Activated naive CD8-positive, alpha-beta T cell treated with anti-CD3 and anti-CD28 coated beads, Interleukin-2, amount 50 U/mL, for 24 hours (primary cell): Measurements from ENCODE around the gene SOX30.

Experiments
- ATAC-seq: fragments of 150-1000 bp; cut with Tn5 transposase; one replicate; pipeline ENCODE4 v1.10.0; 2021
- DNase-seq: peaks from one replicate; pipeline ENCODE4 v3.0.0; 2021
- H3K27ac Mint-ChIP-seq: one replicate; pipeline ENCODE4 v1.8.0; 2021; ENCODE audit warnings: mild to moderate bottlenecking, mixed read lengths
- H3K27me3 Mint-ChIP-seq: one replicate; pipeline ENCODE4 v1.8.0; 2021; ENCODE audit warnings: mixed read lengths
- H3K36me3 Mint-ChIP-seq: one replicate; pipeline ENCODE4 v1.8.0; 2021; ENCODE audit warnings: low read depth, mixed read lengths
- H3K4me1 Mint-ChIP-seq: one replicate; pipeline ENCODE4 v1.8.0; 2021; ENCODE audit warnings: mixed read lengths
- H3K4me3 Mint-ChIP-seq: one replicate; pipeline ENCODE4 v1.8.0; 2021; ENCODE audit warnings: mild to moderate bottlenecking, moderate library complexity, mixed read lengths
- H3K9me3 Mint-ChIP-seq: one replicate; pipeline ENCODE4 v1.8.0; 2021; ENCODE audit warnings: mixed read lengths

The SOX30 gene

DNA sequence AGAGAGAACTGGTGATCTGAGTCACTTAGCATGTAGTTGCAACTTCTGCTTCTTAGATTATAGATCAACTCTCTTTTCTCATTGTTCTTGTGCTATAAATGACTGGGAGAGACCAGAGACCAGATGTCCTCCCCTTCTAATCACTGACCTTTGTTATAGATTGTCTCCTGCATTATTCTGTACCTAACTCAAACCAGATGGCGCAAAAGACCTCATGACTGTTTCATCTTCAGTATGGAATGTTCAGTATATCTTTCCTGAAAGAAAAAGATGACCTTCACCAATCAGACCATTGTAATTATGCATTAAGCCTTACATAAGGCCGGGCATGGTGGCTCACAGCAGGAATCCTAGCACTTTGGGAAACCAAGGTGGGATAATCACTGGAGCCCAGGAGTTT, 46.2 kb downstream of the SOX30 start:
- no peak overlapping the region for H3K27ac Mint-ChIP-seq
- peaks cover 3% of the 10 kb centered on the region for H3K27me3 Mint-ChIP-seq
- ATAC-seq (no peak), DNase-seq (no peak)
- H3K4me3 Mint-ChIP-seq: no peak overlapping the region
- peaks cover 4% of the 10 kb centered on the region for H3K9me3 Mint-ChIP-seq
- no peaks in the 10 kb centered on the region for H3K36me3 Mint-ChIP-seq
- peaks cover 79% of the 10 kb centered on the region for H3K4me1 Mint-ChIP-seq

DNA sequence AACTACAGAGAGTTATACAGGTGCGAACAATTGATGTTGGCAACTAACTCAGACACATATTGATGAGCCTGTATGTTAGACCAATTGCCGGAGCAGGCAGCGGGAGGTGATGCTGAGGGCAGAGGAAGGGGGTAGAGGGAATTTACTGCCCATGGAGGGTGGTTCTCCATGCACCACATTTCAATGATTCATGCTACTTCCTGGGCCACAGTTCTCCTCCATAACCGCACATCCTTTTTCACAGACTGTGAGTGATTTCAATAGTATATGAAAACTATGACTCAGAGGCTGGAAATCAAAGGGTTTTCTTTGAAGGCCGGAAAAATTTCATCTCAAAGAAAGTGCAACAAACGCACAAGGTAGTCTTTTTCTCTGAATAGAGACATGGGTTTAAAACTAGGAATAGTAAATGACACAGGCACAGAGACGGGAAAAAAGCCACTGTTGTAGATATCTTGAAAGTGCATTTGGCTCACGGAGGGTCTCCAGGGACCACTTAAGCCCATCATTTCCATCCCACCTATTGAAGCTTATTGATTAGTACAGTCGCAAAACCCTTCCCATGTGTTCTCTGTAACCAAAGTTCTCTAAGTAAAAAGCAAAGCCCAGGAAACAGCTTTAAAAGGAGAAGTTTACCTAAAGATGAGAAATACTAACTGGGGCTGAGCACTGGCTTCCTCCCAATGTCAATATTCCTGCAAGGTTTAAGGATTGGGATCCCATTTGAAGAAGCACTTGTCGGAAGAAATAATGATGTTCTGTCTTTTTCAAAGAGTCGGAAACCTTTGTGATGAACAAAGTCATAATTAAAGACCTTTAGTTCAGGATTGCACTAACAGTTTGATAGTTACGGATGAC, 48.7 kb downstream of the SOX30 start:
- ATAC-seq: peak; percentile 57

GRCh38 chr5:157602505-157602904, 49.7 kb downstream of the SOX30 start:
- ATAC-seq (peak; percentile 67), DNase-seq (peak; percentile 44)
- Mint-ChIP-seq H3K4me3 (peak overlapping the region; percentile 9), H3K4me1 (peaks cover 90% of the 10 kb centered on the region), H3K27me3 (no peaks in the 10 kb centered on the region), H3K27ac (peak overlapping the region; percentile 90), H3K36me3 (no peaks in the 10 kb centered on the region), H3K9me3 (peaks cover 13% of the 10 kb centered on the region)

More for the DNA sequence above, 48.7 kb downstream of the SOX30 start:
- Mint-ChIP-seq H3K27me3 (peaks cover 3% of the 10 kb centered on the region), H3K9me3 (peaks cover 11% of the 10 kb centered on the region), H3K4me3 (peak overlapping the region; percentile 39), H3K36me3 (no peaks in the 10 kb centered on the region), H3K27ac (peak overlapping the region; percentile 90), H3K4me1 (peaks cover 90% of the 10 kb centered on the region)
- peak; percentile 49 for DNase-seq

DNA sequence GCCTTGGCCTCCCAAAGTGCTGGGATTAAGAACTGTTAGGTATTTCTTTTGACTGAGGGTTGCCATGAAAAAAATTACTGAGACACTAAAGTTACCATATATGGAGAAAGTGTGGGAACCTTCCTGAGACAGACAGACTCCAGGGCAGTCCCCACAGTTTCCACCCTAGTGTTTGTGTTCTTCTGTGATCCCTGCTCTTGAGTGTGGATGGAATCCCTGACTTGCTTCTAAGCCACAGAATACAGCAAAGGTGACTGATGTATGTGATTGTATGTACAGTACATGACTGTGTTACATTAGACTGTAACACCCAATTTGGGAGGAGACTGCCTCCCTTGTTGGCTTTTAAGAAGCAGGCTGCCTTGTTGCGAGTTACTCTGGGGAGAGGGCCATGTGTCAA, 52.0 kb downstream of the SOX30 start:
- Mint-ChIP-seq H3K4me1 (peaks cover 95% of the 10 kb centered on the region), H3K27ac (peak overlapping the region; percentile 80), H3K9me3 (peaks cover 20% of the 10 kb centered on the region), H3K4me3 (no peak overlapping the region), H3K27me3 (no peaks in the 10 kb centered on the region), H3K36me3 (peaks cover 6% of the 10 kb centered on the region)
- ATAC-seq (peak; percentile 25), DNase-seq (no peak)

DNA sequence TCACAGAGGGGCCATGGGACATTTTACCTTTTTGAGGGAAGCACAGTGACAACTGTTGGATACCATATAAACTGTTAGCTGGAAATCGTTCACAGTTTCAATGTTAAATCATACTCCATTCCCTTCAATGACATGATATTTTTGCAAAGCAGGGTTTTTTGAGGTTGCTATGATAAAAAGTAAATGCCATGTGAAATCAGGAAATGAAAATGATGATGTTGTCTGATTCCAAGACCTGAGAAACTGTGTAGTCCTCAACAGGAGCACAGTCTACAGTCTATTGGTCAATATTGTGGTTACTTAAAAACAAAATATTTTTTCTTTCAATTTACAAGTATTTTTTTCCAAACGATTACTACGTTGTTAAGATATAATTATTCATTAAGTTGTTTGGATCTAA, 52.7 kb downstream of the SOX30 start:
- H3K27me3 Mint-ChIP-seq: no peaks in the 10 kb centered on the region
- H3K9me3 Mint-ChIP-seq: peaks cover 20% of the 10 kb centered on the region
- H3K27ac Mint-ChIP-seq: peak overlapping the region; percentile 86
- peaks cover 98% of the 10 kb centered on the region for H3K4me1 Mint-ChIP-seq
- ATAC-seq: no peak
- peaks cover 6% of the 10 kb centered on the region for H3K36me3 Mint-ChIP-seq
- no peak for DNase-seq
- peak overlapping the region; percentile 17 for H3K4me3 Mint-ChIP-seq

DNA sequence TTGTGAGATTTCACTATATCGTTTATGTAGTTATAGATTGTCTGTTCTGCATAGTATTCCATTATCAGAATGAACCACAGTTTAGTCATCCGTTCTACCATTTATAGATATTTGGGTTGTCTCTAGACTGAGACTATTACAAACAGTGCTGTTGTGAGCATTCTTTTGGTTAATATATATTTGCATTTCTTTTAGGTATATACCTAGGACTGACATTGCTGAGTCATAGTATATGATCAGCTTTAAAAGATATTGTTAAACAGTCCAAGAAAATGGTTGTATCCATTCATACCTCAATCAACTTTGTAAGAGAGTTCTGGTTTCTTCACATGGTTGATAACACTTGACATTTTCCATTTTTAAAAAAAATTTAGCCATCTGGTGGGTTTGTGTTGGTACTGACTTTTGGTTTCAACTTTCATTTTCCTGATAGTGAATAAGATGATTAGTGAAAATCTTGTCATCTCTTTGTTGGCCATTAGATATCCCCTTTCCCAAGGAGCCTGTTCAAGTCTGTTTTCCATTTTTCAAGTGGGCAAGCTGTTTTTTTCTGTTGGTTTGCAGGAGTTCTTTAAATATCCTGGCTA, 53.8 kb downstream of the SOX30 start:
- H3K4me3 Mint-ChIP-seq: peak overlapping the region; percentile 38
- ATAC-seq (no peak), DNase-seq (no peak)
- peaks cover 2% of the 10 kb centered on the region for H3K27me3 Mint-ChIP-seq
- H3K4me1 Mint-ChIP-seq: peaks cover 98% of the 10 kb centered on the region
- H3K36me3 Mint-ChIP-seq: peaks cover 6% of the 10 kb centered on the region
- H3K9me3 Mint-ChIP-seq: peaks cover 20% of the 10 kb centered on the region
- peak overlapping the region; percentile 86 for H3K27ac Mint-ChIP-seq

- Mint-ChIP-seq H3K9me3 (peaks cover 20% of the 10 kb centered on the region), H3K4me1 (peaks cover 98% of the 10 kb centered on the region), H3K27me3 (peaks cover 4% of the 10 kb centered on the region), H3K4me3 (no peak overlapping the region), H3K36me3 (peaks cover 6% of the 10 kb centered on the region), H3K27ac (peak overlapping the region; percentile 77)
- DNase-seq: no peak
- no peak for ATAC-seq
Observed at GRCh38 chr5:157597277-157597676, 55.0 kb downstream of the SOX30 start.

DNA sequence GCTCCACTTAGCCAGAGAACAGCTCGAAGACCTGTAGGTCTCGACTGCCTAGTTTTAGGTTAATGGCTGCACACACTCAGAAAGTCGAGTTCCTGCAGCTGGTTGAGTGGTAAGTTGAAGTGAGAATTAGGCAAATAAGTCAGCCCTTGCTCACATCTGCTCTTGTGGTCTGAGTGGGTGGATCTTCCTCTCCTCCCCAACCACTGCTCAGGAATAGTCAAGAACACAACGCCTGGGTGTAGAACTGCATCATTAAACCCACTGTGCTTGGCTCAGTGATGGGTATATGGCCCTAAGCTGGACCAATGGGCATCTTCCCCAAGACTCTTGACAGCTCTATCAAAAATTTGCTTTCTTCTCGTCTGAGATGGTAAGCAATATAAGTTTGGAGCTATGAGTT, 55.8 kb downstream of the SOX30 start:
- Mint-ChIP-seq H3K4me3 (no peak overlapping the region), H3K36me3 (peaks cover 10% of the 10 kb centered on the region), H3K27ac (peak overlapping the region; percentile 77), H3K27me3 (peaks cover 11% of the 10 kb centered on the region), H3K4me1 (peaks cover 98% of the 10 kb centered on the region), H3K9me3 (peaks cover 26% of the 10 kb centered on the region)
- peak; percentile 46 for DNase-seq
- ATAC-seq: peak; percentile 78

- DNase-seq (no peak), ATAC-seq (no peak)
- peak overlapping the region; percentile 49 for H3K27ac Mint-ChIP-seq
- peaks cover 11% of the 10 kb centered on the region for H3K27me3 Mint-ChIP-seq
- H3K4me3 Mint-ChIP-seq: peak overlapping the region; percentile 3
- peaks cover 83% of the 10 kb centered on the region for H3K4me1 Mint-ChIP-seq
- peaks cover 10% of the 10 kb centered on the region for H3K36me3 Mint-ChIP-seq
- peaks cover 26% of the 10 kb centered on the region for H3K9me3 Mint-ChIP-seq
Observed at GRCh38 chr5:157594675-157595459, 57.4 kb downstream of the SOX30 start.

DNA sequence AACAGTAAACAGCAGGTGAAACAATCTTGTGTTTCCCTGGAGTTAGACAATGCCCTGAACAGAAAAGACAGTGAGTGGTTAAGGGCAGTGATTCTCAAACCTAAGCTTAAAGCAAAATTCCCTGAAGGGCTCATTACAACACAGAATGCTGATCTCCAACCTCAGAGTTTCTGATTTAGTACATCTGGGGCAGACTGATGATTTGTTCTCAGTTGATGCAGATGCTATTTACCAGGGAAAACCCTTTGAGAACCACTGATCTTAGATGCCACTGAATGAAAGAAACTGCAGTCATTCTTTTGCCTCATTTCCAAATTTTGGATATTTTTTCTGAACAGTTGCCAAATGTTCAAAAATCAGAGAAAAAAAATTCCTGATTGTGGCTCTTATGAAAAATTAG, 58.0 kb downstream of the SOX30 start:
- H3K4me1 Mint-ChIP-seq: peaks cover 77% of the 10 kb centered on the region
- H3K27me3 Mint-ChIP-seq: peaks cover 11% of the 10 kb centered on the region
- peaks cover 24% of the 10 kb centered on the region for H3K9me3 Mint-ChIP-seq
- DNase-seq (no peak), ATAC-seq (peak; percentile 72)
- peak overlapping the region; percentile 25 for H3K4me3 Mint-ChIP-seq
- peak overlapping the region; percentile 49 for H3K27ac Mint-ChIP-seq
- peaks cover 10% of the 10 kb centered on the region for H3K36me3 Mint-ChIP-seq

- H3K9me3 Mint-ChIP-seq: peaks cover 15% of the 10 kb centered on the region
- peak overlapping the region; percentile 24 for H3K4me3 Mint-ChIP-seq
- H3K27me3 Mint-ChIP-seq: peaks cover 11% of the 10 kb centered on the region
- H3K27ac Mint-ChIP-seq: peak overlapping the region; percentile 77
- no peak for DNase-seq
- peaks cover 10% of the 10 kb centered on the region for H3K36me3 Mint-ChIP-seq
- ATAC-seq: no peak
- peaks cover 67% of the 10 kb centered on the region for H3K4me1 Mint-ChIP-seq
Observed at GRCh38 chr5:157593052-157593757, 59.0 kb downstream of the SOX30 start.

DNA sequence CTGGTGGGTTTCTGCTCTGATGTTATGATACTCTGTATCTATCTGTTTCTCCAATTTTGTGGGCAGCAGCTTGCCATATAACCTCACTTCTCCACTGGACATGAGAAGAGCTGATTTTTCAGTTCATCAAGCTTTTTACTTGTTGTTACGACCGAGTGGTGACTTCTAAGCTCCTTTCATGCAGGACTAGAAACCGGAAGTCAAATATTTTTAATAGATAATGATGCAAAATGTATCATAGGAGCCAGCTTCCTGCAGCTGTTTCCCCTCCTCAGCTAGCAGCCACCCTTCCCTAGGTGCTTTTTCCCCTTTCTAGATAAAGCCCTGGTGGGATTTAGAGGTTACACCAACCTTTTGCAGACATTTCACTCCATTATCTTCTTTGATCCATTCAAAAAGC, 59.6 kb downstream of the SOX30 start:
- ATAC-seq: no peak
- Mint-ChIP-seq H3K27me3 (peaks cover 11% of the 10 kb centered on the region), H3K27ac (peak overlapping the region; percentile 77), H3K4me1 (peaks cover 61% of the 10 kb centered on the region), H3K36me3 (peaks cover 10% of the 10 kb centered on the region), H3K4me3 (peak overlapping the region; percentile 27), H3K9me3 (peaks cover 13% of the 10 kb centered on the region)
- DNase-seq: no peak

DNA sequence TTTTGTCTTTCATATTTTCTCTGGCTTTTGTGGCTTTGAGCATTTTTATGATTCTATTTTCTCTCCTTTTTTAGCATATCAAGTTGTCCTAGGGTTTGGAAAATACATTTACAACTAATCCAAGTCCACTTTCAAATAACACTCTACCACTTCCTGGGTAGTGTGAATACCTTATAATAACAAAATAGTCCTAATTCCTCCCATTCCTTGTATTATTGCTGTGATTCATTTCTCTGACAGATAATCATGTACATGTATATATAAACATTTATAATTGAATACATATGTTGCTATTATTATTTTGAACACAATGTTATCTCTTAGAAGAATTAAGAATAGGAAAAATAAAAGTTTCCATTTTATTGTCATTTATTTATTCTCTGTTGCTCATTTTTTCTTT, 61.8 kb downstream of the SOX30 start:
- Mint-ChIP-seq H3K36me3 (peaks cover 5% of the 10 kb centered on the region), H3K27ac (no peak overlapping the region), H3K27me3 (peaks cover 11% of the 10 kb centered on the region), H3K4me1 (peaks cover 40% of the 10 kb centered on the region), H3K9me3 (peaks cover 6% of the 10 kb centered on the region), H3K4me3 (no peak overlapping the region)
- no peak for ATAC-seq
- no peak for DNase-seq

DNA sequence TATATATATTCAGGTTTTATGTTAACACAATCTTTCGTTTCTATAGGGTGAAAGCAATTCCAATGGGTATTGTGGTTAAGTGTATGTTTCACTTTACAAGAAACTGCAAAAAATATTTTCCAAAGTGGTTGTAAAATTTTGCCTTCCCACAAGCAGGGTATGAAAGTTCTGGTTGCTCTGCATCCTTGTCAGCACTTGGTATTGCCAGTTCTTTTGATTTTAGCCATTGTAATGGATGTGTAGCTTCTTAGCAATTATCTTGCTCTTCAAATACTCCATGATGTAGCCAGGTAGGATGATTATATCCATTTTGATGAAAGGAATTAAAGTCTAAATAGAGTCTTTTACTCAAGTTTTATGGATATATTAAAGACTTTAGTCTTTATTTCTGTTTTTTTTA, 67.6 kb downstream of the SOX30 start:
- Mint-ChIP-seq H3K4me1 (peaks cover 33% of the 10 kb centered on the region), H3K9me3 (peaks cover 11% of the 10 kb centered on the region), H3K27ac (no peak overlapping the region), H3K4me3 (no peak overlapping the region), H3K27me3 (no peaks in the 10 kb centered on the region), H3K36me3 (no peaks in the 10 kb centered on the region)
- no peak for DNase-seq
- no peak for ATAC-seq
